Transverse colon (tissue), 4 donors: ENCODE measurements around the gene NUDT4.

Experiments used
- CTCF ChIP-seq, 5 experiments: fragments of 200-600 bp in 3 of 5; fragments of 450-650 bp in 2 of 5; sonication (generic) in 3 of 5; IDR thresholded peaks; 1 replicate in 2 of 5; 2 replicates in 3 of 5; pipeline ENCODE4 v1.5.1; 2016 to 2017; ENCODE audit warnings: antibody characterized with exemption in 5 of 5, inconsistent platforms in 3 of 5, mild to moderate bottlenecking in 2 of 5, moderate library complexity in 1 of 5
- POLR2A ChIP-seq: fragments of 450-650 bp; IDR thresholded peaks from one replicate; pipeline ENCODE4 v1.6.1; 2016; ENCODE audit warnings: antibody characterized with exemption, mild to moderate bottlenecking, moderate library complexity
- POLR2AphosphoS5 ChIP-seq, 3 donors: sonication (generic); formaldehyde crosslinking; IDR thresholded peaks; one replicate each; pipeline ENCODE4 v1.6.1; 2016; ENCODE audit warnings: antibody characterized with exemption in 3 of 3

GRCh38 chr12:93422050-93422449, 44.3 kb downstream of the NUDT4 start:
- TF ChIP-seq POLR2A: no peak
- no peak for TF ChIP-seq CTCF (IDR thresholded peaks at IDR 0.05)
- TF ChIP-seq POLR2AphosphoS5 (IDR thresholded peaks at IDR 0.05): no peak
